Stimulated activated naive CD8-positive, alpha-beta T cell treated with anti-CD3 and anti-CD28 coated beads, Interleukin-15, Interleukin-2, amounts not matched to agents 100 ng/mL and 50 ng/mL, for 24 hours (primary cell): Measurements from ENCODE around the gene TRAF1.
"Not testable (repeated sequence)": the region's sequence is repeated elsewhere in the genome, so short reads cannot be mapped to it uniquely, and the experiment has no call there.

ENCODE experiments used
- H3K27ac Mint-ChIP-seq: one replicate; pipeline ENCODE4 v1.8.0; 2021; ENCODE audit warnings: mild to moderate bottlenecking, mixed read lengths
- H3K27me3 Mint-ChIP-seq: one replicate; pipeline ENCODE4 v1.8.0; 2021; ENCODE audit warnings: mixed read lengths
- H3K36me3 Mint-ChIP-seq: one replicate; pipeline ENCODE4 v1.8.0; 2021; ENCODE audit warnings: low read depth, mixed read lengths
- H3K4me1 Mint-ChIP-seq: one replicate; pipeline ENCODE4 v1.8.0; 2021; ENCODE audit warnings: low read depth, mixed read lengths
- H3K4me3 Mint-ChIP-seq: one replicate; pipeline ENCODE4 v1.8.0; 2021; ENCODE audit warnings: mild to moderate bottlenecking, mixed read lengths
- H3K9me3 Mint-ChIP-seq: one replicate; pipeline ENCODE4 v1.8.0; 2021; ENCODE audit warnings: mixed read lengths

TRAF1 gene, protein sequence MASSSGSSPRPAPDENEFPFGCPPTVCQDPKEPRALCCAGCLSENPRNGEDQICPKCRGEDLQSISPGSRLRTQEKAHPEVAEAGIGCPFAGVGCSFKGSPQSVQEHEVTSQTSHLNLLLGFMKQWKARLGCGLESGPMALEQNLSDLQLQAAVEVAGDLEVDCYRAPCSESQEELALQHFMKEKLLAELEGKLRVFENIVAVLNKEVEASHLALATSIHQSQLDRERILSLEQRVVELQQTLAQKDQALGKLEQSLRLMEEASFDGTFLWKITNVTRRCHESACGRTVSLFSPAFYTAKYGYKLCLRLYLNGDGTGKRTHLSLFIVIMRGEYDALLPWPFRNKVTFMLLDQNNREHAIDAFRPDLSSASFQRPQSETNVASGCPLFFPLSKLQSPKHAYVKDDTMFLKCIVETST

DNA sequence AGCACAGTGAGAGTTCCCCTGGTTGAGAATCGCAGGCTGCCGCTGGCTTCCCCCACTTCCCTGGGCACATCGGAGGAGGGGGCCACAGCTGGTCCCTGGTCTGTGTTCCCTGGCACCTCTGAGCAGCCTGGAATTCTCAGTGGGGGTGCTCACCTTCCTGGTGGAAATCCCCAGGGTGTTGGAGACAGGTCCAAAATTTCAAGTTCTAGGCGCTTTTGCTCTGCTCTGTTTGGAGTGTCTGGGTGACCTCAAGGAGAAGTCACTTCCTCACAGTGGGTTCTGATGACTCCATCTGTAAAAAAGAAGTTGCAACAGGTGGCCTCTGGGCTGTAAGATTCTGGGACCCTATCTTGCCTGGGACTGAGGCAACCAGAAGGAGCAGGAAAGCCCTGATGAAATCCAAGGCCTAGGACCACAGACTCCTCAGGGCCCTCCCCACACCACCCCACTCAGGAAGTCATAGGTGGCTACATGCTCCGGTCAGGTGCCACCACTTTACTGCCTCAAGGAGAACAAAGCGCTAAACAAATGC is at the start of gene TRAF1:
Gene TRAF1 (minus strand): TSS at position 400 of the 532 bp plus-strand sequence. CDS start 721 bp downstream, outside the sequence.
- Mint-ChIP-seq H3K4me1 (peaks cover 64% of the 10 kb centered on the region), H3K9me3 (no peaks in the 10 kb centered on the region), H3K27ac (peak within 1 kb of the TSS; percentile 100), H3K27me3 (no peaks in the 10 kb centered on the region), H3K36me3 (peaks cover 61% of the 10 kb centered on the region), H3K4me3 (peak within 1 kb of the TSS; percentile 95)

DNA sequence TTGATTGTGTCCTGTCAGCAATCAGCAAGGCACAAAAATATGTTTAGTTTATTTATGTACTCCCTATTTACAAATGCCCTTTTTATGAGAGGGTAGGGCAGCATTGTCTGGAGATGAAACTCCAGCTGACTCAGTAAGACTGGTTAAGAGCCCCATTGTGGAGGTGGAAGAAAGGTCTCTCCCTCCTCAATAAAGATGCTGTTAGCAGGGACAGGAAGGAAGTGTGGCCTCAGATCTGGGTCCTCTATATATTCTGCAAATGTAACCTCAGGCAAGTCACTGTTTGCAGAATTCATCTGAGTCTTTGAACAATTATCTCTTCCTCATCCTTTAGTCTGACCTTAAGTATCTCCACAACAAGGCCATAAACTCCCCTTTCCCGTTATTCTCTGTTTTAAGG is 48.3 kb upstream of the TRAF1 start:
- Mint-ChIP-seq H3K27ac (peak overlapping the region; percentile 13), H3K36me3 (no peaks in the 10 kb centered on the region), H3K4me1 (peaks cover 22% of the 10 kb centered on the region), H3K27me3 (no peaks in the 10 kb centered on the region), H3K4me3 (no peak overlapping the region), H3K9me3 (no peaks in the 10 kb centered on the region)

DNA sequence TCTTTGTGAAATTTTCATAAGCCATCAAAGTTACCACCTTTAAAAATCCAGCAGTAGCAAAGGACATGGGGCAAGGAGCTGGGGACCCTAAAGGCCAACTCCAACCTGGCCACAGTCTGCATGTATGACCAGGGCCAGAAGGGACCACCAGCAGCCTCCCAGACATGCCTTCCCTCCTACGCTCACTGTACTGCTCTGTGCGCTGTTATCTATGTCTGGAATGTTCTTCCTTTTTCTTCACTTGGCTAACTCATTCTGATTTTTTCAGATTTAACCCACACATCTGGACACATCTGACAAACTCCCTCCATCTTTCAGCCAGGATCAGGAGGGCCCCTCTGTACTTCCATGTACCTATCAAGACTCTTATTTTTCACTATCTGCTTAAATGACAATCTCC is 47.6 kb upstream of the TRAF1 start:
- no peaks in the 10 kb centered on the region for H3K36me3 Mint-ChIP-seq
- H3K4me1 Mint-ChIP-seq: peaks cover 22% of the 10 kb centered on the region
- H3K27ac Mint-ChIP-seq: no peak overlapping the region
- no peak overlapping the region for H3K4me3 Mint-ChIP-seq
- no peaks in the 10 kb centered on the region for H3K9me3 Mint-ChIP-seq
- no peaks in the 10 kb centered on the region for H3K27me3 Mint-ChIP-seq

DNA sequence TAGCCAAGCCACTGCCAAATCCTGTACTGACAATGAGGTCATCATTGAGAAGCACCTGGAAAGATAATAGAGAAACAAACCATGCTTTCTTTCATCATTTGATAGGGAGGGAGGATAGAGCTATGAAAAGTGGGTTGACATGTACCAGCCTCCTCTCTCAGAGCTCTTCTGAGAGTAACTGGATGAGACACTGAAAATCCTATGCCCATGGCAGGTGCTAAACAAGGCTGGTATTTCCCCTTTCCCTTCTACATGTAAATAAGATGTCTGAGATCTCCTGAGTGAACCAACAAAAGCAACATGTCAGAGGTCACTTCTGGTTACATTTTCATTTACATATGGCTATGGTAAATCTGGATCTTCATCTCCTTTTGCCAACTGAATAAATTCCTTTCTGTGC is 45.3 kb upstream of the TRAF1 start:
- peaks cover 22% of the 10 kb centered on the region for H3K4me1 Mint-ChIP-seq
- H3K9me3 Mint-ChIP-seq: no peaks in the 10 kb centered on the region
- no peaks in the 10 kb centered on the region for H3K27me3 Mint-ChIP-seq
- H3K27ac Mint-ChIP-seq: no peak overlapping the region
- H3K4me3 Mint-ChIP-seq: no peak overlapping the region
- no peaks in the 10 kb centered on the region for H3K36me3 Mint-ChIP-seq

DNA sequence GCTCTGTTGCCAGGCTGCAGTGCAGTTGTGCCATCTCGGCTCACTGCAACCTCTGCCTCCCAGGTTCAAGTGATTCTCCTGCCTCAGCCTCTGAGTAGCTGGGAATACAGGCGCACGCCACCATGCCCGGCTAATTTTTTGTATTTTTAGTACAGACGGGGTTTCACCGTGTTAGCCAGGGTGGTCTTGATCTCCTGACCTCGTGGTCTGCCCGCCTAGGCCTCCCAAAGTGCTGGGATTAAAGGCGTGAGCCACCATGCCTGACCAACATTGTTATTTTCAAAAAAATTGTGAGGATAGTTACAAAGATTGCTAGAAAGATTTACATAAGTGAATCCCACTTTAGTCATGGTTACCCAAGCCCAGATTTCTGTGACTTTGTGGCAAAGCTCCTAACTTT is 44.9 kb upstream of the TRAF1 start:
- H3K27ac Mint-ChIP-seq, H3K4me3 Mint-ChIP-seq, H3K36me3 Mint-ChIP-seq, H3K27me3 Mint-ChIP-seq, H3K9me3 Mint-ChIP-seq: not testable (repeated sequence)
- peaks cover 22% of the 10 kb centered on the region for H3K4me1 Mint-ChIP-seq

DNA sequence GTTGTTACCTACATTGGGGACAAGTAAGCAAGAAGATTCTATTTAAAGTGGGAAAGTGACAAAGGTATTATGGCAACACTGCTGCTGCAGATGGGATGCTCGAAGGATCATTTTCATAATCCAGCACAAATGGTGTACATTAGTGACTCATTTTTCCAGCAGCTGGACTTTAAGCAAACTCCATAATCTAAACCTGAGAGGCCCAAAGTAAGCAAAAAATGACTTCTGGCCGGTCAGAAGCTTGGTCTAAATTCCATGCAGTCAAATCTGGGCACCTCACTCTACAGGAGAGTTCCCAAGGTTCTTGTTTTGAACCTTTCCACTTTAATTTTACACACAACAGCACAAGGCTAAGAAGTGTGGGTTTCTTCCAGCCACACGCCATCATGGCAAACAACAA is 43.6 kb upstream of the TRAF1 start:
- Mint-ChIP-seq H3K27ac (no peak overlapping the region), H3K4me1 (peaks cover 17% of the 10 kb centered on the region), H3K36me3 (no peaks in the 10 kb centered on the region), H3K27me3 (no peaks in the 10 kb centered on the region), H3K9me3 (no peaks in the 10 kb centered on the region), H3K4me3 (no peak overlapping the region)

DNA sequence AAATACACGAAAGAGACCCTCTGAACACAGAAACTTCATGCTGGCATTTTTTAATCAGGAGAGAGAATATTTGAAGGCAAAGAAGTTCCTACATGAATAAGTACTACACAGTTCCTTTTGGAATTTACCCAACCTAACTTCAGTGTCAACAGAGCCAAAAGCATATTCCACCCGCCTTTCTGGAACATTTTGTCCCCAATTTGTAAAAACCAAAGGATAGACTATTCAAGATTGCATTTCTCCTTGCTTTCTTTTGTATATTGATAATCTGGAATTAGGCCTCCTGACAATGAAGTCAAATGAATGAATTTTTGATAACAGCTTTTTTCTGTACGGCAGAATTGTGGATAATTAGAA is 39.4 kb upstream of the TRAF1 start:
- H3K36me3 Mint-ChIP-seq: no peaks in the 10 kb centered on the region
- H3K27ac Mint-ChIP-seq: no peak overlapping the region
- H3K27me3 Mint-ChIP-seq: no peaks in the 10 kb centered on the region
- H3K4me1 Mint-ChIP-seq: no peaks in the 10 kb centered on the region
- H3K9me3 Mint-ChIP-seq: no peaks in the 10 kb centered on the region
- H3K4me3 Mint-ChIP-seq: no peak overlapping the region

DNA sequence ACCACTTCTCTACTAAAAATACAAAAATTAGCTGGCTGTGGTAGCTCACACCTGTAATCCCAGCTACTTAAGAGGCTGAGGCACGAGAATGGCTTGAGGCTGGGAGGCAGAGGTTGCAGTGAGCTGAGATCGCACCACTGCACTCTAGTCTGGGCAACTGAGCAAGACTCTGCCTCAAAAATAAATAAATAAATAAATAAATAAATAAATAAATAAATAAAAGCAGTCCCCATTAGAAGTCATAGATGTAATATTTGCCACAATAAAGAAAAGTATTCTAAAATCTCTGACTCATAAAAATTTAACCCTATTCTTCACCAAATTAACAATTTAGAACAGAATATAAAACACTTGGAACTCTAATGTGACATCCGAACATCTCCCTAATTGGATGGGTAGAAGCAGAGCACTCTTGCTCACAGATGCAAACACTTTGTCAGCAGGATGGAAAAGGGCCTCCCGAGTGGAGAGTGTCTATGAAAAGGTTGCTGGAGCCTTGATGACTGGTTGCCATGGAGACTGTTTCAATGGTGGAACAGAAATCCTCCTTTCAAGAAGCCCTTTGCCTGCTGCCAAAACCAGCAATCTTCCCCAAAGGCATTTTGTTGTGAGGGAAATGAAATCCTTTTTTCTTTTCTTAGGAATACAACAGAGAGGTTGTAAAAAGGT is 38.9 kb upstream of the TRAF1 start:
- no peaks in the 10 kb centered on the region for H3K36me3 Mint-ChIP-seq
- H3K27me3 Mint-ChIP-seq: no peaks in the 10 kb centered on the region
- no peak overlapping the region for H3K27ac Mint-ChIP-seq
- H3K9me3 Mint-ChIP-seq: no peaks in the 10 kb centered on the region
- H3K4me3 Mint-ChIP-seq: no peak overlapping the region
- H3K4me1 Mint-ChIP-seq: no peaks in the 10 kb centered on the region

DNA sequence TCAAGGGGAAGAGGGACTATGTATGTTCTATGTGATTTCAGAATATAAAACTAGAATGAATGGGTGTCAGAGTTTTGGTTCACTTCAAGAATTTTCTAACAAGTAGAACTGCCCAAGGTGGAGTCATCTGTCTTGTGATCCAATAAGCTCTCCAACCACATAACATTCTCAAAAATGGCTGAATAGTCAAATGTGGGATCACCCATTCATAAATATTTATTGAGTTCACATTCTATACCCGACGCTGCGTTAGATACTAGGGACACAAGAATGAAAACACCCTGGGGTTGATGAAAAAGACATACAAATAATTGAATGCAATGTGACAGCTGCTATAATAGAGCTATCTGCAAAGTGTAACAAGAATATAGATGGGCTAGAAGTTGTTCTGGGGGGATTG is 35.3 kb upstream of the TRAF1 start:
- Mint-ChIP-seq H3K27me3 (no peaks in the 10 kb centered on the region), H3K36me3 (no peaks in the 10 kb centered on the region), H3K9me3 (no peaks in the 10 kb centered on the region), H3K27ac (no peak overlapping the region), H3K4me3 (no peak overlapping the region), H3K4me1 (no peaks in the 10 kb centered on the region)

DNA sequence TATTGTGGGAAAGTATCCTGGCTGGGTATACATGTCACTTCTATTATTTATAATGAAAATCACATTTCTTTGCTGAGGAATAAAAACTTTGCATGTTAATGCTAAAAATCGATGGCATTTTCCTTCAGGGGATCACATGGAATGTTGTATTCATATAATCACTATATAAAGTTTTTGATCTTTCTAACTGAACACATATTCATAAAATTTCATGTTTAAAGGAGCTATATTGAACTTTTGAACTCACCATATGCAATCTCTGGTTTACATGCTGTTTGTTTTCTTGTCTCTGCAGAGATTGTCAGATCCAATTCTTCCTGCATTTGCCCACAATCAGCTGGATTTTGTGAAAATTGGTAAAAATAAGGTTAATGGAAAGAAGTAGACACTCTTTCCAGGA is 33.4 kb upstream of the TRAF1 start:
- Mint-ChIP-seq H3K27ac (no peak overlapping the region), H3K9me3 (no peaks in the 10 kb centered on the region), H3K27me3 (no peaks in the 10 kb centered on the region), H3K4me1 (no peaks in the 10 kb centered on the region), H3K36me3 (no peaks in the 10 kb centered on the region), H3K4me3 (no peak overlapping the region)

DNA sequence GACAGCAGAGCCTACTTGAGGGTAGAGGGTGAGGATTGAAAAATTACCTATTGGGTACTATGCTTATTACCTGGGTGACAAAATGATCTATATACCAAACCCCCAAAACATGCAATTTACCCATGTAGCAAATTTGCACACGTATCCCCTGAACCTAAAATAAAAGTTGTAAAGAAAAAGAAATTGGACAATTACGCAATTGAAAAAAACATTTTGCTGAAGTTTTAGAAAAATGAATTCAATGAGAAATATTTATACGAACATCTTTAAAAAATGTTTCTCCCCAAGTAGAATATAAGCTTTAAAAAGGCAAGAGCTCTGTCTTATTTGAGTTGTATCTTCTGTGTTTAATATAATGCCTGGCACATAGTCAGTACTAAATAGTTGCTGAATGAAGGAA is 30.3 kb upstream of the TRAF1 start:
- H3K27ac Mint-ChIP-seq: no peak overlapping the region
- H3K4me1 Mint-ChIP-seq: no peaks in the 10 kb centered on the region
- no peaks in the 10 kb centered on the region for H3K9me3 Mint-ChIP-seq
- H3K27me3 Mint-ChIP-seq: no peaks in the 10 kb centered on the region
- H3K36me3 Mint-ChIP-seq: no peaks in the 10 kb centered on the region
- no peak overlapping the region for H3K4me3 Mint-ChIP-seq

DNA sequence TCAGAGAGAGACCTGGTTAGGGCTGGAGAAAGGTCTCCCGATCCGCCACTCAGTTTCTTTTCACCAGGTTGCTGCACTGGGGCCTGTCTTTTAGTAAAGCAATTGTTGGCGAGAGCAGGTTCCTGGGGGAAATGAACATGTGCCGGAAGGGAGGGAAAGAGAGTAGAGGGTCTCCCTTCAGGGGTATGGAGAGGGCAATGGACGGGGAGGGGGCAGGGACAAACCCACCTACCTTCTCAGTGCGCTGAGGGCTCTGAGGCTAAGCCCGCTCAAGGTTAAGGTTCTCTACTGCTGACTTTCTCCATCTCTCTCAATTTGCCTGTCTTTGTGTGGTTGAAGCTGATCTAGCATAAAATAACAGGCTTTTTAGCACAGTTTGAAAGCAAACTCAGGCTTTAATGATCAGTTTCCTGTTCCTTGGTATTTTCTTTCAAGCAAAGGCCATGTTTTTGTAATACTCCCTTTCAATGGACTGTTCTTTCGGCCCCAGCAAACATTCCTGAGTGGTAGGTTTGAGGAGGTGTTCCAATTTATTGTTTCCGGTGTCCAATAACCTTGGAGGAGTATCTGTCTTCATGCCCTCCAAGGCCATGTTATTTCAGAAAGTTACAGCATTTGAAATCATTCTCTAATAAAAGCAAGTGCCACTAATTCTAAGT is 25.5 kb upstream of the TRAF1 start:
- H3K4me3 Mint-ChIP-seq: no peak overlapping the region
- no peak overlapping the region for H3K27ac Mint-ChIP-seq
- no peaks in the 10 kb centered on the region for H3K4me1 Mint-ChIP-seq

DNA sequence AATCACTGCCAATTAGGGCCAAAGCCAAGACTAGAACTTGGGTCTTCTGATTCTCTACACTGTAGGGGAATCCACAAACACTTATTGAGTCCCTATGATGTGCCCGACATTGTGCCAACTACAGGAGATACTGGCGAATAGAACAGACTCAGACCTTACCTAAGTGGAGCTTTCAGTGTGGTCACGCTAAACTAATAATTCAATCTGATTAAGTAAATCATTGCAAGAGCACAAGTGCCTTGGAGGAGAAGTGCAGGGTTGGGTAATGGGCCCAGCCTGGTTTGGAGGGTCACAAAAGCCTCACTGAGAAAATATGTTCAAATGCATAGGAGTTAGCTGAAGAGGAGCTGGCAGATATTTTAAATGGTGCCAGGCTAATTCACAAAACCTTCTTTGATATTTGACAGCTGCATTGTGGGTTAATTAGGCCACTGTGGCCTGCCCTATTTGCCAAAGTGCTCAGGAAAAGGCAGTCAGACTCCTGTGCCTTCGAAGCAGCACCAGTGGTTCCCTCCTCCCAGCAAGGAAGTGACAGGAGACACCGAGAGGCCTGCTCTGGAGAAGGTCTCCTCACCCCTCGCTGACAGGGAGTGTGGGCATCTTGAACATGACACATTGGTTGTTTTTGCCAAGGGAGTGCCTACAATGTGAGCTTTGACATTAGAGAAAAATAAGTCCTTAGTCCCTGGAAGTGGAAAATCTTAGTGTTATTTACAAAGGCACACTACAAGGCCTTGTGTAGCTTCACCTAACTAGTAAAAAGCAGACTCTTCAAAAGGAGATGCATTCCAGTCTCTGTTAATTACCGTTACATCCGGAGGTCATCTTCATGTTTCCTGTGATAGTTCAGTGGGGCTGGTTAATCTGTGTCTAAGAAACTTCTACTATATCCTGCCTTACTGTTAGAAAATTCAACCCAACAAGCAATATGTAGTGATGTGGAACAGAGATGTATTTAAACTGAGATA is 24.1 kb upstream of the TRAF1 start:
- H3K4me1 Mint-ChIP-seq: no peaks in the 10 kb centered on the region
- H3K9me3 Mint-ChIP-seq: no peaks in the 10 kb centered on the region
- H3K27me3 Mint-ChIP-seq: no peaks in the 10 kb centered on the region
- peak overlapping the region; percentile 28 for H3K27ac Mint-ChIP-seq
- no peaks in the 10 kb centered on the region for H3K36me3 Mint-ChIP-seq
- H3K4me3 Mint-ChIP-seq: no peak overlapping the region

More for the DNA sequence above, 25.5 kb upstream of the TRAF1 start:
- H3K27me3 Mint-ChIP-seq: no peaks in the 10 kb centered on the region
- no peaks in the 10 kb centered on the region for H3K36me3 Mint-ChIP-seq
- H3K9me3 Mint-ChIP-seq: no peaks in the 10 kb centered on the region

DNA sequence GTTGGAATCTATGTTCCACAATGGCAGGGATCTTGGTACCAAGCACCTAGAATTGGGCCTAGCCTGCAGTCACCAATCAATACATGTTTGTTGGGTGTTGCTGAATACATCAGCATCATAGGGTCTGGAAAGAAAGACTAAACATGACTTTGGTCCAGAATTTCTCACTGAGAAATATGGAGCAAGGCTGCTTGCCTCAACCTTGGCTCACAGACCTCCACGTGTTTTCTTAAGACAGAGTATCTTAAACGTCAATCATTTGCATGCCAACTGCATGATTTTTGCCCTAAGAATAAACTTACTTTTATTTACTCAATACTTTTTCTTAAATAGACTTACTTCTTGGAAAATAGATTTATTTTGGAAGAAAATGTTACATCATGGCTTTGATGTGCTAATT is 22.7 kb upstream of the TRAF1 start:
- H3K27me3 Mint-ChIP-seq: no peaks in the 10 kb centered on the region
- H3K27ac Mint-ChIP-seq: no peak overlapping the region
- no peaks in the 10 kb centered on the region for H3K36me3 Mint-ChIP-seq

More for the DNA sequence above, 22.7 kb upstream of the TRAF1 start:
- no peaks in the 10 kb centered on the region for H3K4me1 Mint-ChIP-seq
- no peaks in the 10 kb centered on the region for H3K9me3 Mint-ChIP-seq
- no peak overlapping the region for H3K4me3 Mint-ChIP-seq
